NCI-H345 treated with DMSO at 0.1 percent for 48 hours (cell line): ENCODE measurements around the gene GLS.
A peak's percentile ranks its signal among the peaks of the same experiment; 100 is the strongest.
"Not testable (repeated sequence)": the region's sequence is repeated elsewhere in the genome, so short reads cannot be mapped to it uniquely, and the experiment has no call there.

Source experiments
- DNase-seq: peaks from one replicate; lab custom pipeline; 2025; ENCODE audit not compliant: unreplicated experiment; lab: John Stamatoyannopoulos, UW

The GLS gene

DNA sequence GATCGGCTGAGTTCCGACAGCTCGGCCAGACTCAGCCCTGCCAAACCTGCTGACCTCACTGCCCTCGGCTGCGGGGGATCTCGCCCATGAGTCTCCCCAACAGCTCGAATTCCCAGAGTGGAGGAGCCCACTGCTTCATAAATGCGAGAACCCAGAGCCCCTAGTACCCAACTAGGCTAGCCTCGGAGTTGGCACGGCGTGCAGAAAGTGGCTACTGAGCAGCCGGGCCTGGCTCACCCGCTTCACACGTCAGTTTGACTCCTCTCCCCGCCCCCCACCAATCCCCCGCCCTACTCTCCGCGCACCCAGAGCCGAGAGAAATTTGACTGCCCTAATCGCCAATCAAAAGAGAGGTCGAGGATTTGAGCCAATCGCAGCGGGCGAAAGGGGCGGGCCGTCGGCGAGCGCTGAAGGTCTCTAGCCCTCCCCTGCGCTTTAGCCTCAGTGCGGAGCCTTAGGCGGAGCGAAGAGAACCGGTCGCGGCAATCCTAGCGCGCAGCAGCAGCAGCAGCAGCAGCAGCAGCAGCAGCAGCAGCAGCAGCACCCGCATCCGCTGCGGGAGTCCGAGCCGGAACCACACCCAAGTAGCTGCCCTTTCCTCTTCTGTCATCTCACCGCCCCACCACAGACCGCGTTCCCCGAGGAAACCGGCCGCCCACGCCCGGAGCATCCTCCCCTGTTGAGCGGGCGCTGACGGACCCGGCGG lies at the start of gene GLS:
Gene GLS (plus strand): TSS at position 444 of the 706 bp plus-strand sequence. CDS start 264 bp downstream, outside the sequence.
- DNase-seq: peak; percentile 96

DNA sequence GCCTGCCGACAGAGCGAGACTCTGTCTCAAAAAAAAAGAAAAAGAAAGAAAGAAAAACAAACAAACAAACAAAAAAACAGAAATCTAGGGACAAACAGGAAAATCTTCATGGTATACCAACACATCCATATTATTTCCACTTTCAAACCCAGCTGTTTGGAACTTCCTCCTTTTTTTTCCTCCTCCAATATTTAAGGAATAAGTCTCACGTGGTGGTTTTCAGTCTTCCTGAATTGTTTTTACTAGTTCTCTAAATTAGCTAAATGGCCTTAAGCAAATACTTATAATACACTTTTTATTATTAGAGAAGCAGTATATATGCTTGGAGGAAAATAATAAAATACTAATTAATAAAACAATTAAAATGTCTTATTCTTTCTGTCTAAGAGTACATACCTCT lies 48.7 kb upstream of the GLS start:
- no peak for DNase-seq

DNA sequence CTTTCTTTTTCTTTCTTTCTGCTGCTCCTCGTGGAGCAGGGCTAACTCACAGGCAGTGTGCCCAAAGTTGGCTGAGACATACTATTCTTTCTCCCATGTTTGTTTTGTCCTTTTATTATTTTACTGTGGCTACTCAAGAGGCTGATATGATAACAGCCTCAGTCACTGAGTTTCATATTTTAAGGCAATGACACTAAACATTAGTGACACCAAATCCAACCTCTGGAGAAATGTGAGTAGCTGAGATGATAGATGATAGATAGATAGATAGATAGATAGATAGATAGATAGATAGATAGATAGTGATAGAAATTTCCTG lies 45.8 kb upstream of the GLS start:
- no peak for DNase-seq

DNA sequence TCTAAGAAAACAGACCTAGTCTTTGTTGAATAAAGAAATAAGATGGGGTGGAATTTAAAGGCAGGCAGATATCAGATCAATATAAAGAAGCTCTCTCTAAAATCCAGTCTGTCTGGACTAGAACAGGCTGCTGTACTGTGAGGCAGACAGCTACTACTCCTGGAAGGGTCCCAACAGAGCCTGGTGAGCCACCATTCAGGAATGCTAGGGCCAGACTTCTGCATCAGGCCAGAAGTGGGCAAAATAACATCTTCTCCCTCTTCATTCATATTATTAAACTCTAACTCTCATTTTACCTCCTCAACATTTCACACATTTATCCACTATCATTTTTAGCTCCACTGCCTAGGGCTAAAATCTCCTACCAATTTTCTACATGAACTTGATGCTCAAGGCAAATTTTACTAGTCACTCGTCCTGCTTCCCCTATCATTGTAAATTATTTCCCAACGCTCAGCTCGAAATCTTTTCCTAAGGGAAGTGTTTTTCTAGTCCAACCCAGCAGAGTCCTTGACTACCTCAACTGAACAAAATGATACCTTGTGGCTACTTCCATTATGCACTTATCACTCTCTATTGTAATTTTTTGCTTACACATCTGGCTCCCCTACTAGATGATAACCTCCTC lies 45.2 kb upstream of the GLS start:
- DNase-seq: no peak

DNA sequence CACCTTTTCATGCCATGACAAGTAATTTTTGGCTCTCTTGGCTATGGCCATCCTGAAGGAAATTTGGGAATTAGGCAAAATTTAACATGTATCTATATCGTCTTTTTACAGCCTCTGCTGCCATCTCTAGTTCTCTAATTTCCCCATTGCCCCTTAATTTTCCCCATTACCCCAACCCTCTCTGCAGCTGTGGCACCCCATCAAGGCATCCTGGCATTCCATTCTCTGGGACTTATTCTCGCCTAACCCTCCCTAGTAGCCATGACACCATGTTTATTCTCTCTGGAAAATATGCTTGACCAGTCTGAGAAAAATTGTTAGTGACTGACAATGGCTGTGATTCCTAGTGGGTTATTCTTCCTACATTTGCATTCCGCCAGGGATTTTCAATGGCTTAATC lies 43.9 kb upstream of the GLS start:
- DNase-seq: no peak

DNA sequence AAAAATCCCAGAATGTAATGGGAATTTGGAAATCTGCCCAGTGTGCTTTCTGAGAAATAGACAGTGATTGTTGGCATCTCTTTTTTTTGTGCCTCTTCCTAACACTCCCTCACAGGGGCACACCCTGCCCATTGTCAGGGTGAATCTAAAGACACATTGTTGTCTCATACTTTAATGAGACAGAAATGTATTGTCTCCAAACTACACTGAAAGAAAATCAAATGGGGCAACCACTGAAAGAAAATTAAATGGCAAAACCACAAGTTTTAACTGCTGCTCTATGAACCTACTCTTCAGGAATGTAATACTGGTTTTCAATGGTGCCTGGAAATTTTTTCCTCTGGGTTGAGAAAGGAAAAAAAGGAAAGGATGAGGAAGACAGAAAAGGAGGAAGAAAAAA lies 43.2 kb upstream of the GLS start:
- no peak for DNase-seq

DNA sequence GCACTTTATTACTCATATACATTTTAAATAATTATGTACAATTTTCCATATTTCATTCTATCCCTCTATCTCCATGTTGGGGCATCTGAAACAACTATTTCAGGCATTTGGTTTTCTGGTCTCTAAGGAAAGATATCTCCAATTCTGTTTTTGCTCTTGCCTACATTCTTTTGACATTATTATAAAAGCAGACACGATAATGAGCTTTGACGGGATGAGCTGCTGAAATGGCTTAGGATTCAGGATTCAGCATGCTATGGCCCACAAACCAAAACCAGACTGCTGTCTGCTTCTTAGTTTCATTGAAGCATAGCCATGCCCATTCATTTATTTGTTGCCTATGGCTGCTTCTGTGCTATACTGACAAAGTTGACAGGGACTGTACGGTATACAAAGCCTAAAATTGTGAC lies 42.7 kb upstream of the GLS start:
- no peak for DNase-seq

DNA sequence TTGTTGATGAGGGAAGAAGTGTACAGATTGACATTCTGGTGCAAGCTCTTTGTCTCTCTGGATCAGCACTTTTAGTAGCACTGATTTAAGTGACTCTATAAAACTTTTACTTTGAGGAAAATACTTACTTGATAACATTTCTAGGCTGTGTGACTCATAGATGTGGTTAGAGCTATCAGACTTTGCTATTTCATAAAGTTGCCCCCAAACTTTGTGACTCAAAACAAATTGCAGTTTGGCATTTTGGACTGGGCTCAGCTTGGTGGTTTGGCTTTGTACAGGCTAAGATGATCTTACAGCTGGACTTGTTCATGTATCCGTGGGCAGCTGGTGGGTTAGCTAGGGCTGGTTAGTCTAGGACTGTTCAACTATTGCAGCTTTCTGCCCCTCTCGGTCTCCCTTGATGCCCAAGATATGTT lies 42.1 kb upstream of the GLS start:
- no peak for DNase-seq

DNA sequence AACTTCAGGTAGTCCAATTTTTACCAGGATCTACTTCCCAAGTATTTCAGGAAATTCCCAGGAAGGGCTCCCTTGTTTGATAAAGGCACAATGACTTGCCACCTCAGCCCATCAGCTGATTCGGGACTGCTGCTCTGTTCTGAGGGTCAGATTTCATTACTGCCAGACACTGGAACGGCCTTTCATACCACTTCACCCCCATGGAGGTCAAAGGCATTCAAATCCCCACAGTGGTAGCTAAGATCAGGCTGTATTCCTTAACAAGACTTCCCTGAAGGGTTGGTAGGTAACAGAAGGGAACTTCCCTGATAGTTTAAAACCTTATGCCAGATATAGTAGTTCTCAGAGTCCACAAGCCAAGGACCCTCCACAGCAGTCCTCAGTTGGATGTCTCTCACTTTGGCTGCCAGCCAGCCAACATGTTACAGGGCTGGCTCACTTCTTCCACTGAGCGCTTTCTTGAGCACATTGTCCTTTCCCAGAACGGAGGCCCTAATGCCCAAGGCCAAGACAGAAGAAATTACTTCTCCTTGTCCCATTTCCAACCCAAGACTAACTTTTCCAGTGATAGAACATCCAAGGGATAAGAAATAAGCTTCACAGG lies 40.0 kb upstream of the GLS start:
- DNase-seq: no peak

DNA sequence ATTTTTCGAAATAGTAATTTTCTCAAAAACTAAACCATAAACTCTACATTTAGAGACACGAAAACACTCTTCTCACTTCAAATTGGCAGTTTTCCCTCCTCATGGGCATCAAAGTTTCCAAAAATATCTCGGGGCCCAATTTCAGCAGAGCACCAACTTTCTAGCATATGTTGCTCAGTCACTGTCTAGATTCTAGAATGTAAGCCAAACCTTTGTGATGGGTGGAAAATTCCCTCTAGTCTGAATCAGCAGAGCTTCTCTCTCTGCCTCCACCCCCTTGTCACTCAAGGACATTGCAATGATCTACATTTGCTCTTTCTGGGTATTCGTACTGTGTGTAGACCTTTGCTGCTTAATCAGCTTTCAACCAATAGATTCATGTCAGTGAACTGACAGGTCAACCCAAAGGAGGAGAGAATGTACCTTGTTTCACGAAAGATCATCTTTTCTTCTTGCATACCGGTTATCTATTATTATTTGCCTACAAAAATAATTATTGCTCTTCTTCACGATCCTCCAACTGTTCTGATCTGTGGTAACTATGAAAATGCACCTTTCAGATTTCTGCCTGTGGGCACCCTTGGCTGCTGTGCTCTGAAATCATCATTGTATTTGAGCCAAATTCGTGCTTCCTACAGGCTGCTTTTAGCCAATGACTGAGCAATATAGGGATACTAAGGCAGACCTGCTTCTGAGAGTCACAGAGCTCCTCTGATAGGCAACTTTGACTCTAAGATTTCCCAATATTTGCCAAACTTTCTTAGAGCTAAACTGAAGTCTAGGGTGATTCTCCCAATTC lies 38.7 kb upstream of the GLS start:
- DNase-seq: no peak

DNA sequence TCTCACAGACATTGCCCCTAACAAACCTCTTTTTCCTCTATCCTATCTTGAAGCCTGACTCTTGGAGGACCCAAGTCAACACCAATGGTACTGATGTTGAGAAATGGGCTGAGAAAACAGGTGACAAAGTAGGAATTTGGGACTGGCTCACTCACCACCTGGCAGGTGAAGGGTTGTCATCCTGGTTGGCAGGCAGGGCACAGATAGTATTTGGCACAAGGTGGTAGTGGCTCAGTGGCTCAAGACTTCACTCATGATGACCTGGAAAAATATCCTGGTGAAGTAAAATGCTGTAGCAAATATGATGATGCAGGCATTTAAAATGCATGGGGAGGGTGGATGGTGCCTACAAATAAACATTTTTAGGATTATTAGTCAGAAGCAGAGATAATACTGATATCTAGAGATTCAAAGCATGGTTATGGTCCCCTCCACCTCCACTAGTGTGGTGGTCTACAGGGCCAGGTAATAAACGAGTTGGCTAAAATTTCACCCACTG lies 38.0 kb upstream of the GLS start:
- DNase-seq: no peak

DNA sequence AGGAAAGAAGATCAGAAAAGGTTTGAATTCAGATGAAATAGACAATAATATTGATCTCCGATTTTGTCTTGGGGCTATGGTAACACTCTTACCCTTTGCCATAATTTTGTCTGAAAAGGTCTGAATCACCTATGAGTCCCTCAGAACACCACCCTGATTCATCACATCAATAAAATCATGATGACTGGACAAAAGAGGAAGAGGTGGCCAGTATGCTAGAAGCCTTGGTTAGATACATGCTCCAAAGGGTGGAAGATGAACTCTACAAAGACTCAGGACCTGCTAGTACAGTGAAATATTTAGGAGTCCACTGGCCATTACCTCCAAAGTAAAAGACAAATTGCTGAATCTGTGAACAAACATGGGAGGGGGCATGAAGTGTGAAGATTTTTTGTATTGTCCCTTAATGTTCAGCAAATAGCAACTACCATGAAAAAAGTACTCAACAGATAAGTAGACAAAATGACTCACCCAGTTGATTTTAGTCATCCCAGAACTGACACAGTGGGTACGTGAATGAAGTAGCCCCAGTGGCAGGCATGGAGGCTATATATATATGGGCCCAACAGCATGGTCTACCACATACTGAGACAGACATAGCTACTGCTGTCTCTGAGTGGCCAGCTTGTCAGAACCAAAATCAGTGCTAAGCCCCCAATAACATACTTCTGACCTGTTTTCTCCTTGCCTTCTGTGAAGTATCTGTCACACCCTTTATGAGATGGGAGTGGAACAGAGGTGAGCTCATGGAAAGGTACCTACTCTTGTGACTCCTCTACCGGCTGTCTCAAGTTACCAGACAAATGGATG lies 36.5 kb upstream of the GLS start:
- no peak for DNase-seq

DNA sequence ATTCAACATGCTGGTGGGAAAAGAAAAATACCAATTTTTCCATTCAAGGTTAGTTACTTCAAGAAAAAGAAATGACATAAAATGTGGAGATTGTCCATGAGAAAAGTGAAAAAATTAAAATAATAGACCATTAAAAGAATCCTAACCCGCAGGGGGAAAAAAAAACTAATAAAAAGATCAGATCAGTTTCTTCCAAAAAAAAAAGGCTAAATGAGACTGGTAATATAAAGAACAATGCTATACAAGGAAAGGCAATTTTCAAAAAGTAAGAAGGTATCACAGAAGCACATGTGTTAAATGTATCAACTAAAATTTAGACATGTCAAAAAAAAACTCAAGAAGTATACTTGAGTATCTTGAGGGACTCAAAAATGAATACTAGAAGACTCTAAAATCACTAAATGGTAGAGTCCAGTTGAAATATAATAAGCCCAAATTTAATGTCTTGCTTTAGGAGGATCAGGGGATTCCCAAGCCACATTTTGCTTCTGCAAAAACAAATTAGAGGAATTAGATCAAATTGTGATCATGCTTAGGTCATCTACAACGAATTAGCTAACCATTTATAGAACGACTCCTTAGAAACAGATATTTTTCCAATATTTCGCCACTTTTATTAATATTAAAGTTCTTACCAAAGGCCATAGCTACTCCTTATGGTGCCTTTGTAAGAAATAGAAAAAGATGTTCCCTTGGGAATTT lies 35.8 kb upstream of the GLS start:
- DNase-seq: no peak

DNA sequence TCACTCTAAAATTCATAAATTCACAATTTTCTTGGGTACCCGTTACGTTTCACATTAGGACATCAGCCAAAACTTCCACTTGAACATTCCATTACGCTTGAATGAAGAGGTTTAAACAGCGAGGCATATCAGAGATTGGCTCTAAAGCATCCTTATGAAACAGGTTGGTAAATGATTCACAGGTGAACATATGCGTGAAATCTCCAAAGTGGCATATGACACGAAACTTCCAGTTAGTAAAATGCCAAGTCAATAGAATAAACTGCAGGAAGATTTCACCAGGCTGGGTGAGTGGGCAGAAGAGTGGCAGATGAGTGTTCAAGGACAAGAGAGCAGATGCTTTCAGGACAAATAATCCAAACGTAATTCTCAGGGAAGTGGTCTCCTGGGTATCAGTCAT lies 33.9 kb upstream of the GLS start:
- peak; percentile 36 for DNase-seq

DNA sequence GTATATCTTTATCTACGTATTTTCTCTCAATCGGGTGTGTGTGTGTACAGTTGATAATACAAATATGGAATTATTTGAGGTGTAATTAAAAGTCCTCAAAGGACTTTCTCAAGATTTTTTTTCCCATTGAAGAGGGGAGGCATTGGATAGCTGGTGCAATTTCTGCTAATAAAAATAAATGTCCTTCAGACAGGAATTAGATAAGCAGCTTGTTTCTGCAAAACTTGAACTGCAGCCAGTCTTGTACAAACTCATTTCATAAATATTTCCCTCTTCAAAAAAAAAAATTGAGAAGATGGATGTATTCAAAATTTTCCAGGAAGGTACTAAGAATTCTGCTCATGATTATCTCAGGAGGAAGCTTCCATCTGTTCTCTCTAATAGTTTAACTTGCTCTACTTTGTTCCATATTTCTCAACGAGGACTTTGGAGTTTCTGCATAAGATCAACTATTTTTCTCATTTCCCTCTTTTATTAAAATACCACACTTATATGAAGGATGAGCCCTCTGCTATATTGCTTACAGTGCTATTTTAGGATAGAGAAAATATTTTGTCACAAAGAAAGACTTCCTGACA lies 33.0 kb upstream of the GLS start:
- no peak for DNase-seq

DNA sequence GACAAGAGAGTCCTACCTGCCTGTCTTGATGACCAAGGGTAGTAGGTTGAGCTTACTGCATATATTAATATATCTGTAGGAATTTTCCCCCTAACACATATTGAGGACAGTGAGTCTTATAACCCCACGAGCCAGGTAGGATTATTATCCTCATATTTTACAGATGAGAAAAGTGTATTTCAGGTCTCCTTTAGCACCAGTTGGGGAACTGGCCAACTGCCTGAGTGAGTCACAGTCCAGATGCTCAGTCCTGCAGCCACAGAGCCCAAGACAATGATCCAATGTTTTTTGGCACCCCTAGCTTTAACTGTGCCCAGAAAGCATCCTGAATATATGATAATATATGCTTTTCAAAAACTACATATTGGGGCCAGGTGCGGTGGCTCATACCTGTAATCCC lies 30.8 kb upstream of the GLS start:
- no peak for DNase-seq

DNA sequence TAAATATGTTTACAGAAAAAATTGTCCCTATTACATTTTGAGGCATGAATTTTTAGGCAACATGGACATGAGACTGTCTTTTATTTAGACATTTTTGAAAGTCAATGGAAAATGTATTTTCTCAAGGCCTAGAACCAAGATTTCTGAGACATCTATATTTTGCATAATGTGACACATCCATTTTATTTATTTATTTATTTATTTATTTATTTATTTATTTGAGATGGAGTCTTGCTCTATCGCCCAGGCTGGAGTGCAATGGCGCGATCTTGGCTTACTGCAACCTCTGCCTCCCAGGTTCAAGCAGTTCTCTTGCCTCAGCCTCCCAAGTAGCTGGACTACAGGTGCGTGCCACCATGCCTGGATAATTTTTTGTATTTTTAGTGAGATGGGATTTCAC lies 27.6 kb upstream of the GLS start:
- DNase-seq: not testable (repeated sequence)

DNA sequence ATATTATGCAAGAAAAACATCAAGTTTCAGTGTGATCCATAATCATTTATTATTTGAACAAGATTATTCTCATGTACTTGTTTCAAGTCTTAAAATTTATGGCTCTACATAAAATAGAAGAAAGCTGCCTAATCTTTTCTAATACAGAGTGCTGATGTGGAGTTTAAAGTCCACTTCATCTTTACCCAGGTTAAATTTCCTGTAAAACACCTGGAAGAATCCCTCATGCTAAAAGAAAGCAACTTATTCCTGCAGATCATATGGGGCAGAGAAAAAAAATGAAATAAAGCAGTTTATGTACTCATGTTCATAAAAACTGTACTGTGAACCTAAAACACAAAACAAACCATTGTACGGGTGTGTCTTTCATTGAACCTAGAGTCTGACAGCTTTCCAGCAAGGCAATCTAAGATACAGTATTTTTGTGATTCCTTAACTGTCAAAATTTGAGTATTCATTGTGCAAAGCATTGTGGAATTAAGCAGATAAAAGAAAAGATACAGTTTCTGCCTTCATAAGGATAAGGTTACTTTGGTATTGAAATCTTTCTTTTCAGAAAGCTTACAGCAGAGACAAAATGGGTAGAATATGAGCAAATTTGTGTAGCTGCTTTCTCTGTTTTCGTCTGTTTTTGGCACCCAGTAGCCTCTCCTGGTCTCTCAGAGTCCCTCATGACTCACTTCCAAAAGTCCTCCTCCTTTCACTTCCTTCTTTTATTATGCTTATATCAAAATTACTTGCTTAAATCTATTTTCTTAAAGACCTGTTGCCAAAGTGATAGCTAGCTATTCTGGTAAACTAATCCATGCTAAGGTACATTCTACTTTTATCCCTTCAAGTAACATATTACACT lies 26.9 kb upstream of the GLS start:
- DNase-seq: no peak

DNA sequence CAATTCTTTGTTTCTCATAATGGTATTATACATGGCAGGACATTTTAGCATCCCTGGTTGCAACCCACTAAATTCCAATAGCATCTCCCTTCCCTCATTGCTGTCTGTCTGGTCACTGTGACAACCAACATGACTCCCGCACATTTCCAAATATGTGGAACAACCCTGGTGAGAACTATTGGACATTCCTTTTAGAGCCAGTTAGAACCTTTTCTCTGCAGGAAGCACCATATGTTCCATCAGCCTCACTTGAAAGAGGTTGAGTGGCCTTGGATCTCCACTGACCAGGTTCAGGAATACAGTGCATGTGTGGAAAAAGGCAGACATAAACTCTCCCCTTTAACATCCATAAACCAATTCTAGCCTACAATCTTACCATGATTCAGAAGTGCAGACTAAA lies 25.9 kb upstream of the GLS start:
- DNase-seq: no peak
